Measurements from ENCODE around the gene FKRP. TPM values are rescaled to one million over a fixed set of nuclear protein-coding genes. Genes with fewer than 3 reads are reported as not detected.

FKRP gene
- total and polyA plus RNA-seq, 2 of the 13 experiments (the other 11 are each of a cell fraction or from before 2014, with no cell fraction given), result 7.3 to 9.8 TPM

GRCh38 chr19:46715975-46716671 lies 29.7 kb upstream of the FKRP start (continued):
- no peak for TF ChIP-seq ZBTB4 (CRISPR knock-in tag; IDR thresholded peaks at IDR 0.05; ENCODE audit: borderline replicate concordance)
- TF ChIP-seq ZNF383 (CRISPR knock-in tag; IDR thresholded peaks at IDR 0.05; ENCODE audit: borderline replicate concordance), result 0 out of 2 replicates have a peak, but pooled peaks have one; percentile 30
- TF ChIP-seq HOXA5 (CRISPR knock-in tag; IDR thresholded peaks at IDR 0.05), result no peak
- TF ChIP-seq ZFP41 (CRISPR knock-in tag; IDR thresholded peaks at IDR 0.05; ENCODE audit: borderline replicate concordance), result no peak
- peak; percentile 28; the same call in 1 of the 2 replicates for TF ChIP-seq ZFP91 (CRISPR knock-in tag; IDR thresholded peaks at IDR 0.05; ENCODE audit: borderline replicate concordance)
- no peak for TF ChIP-seq ZNF335 (CRISPR knock-in tag; IDR thresholded peaks at IDR 0.05)
- no peak for TF ChIP-seq ZNF580 (CRISPR knock-in tag; IDR thresholded peaks at IDR 0.05; ENCODE audit: borderline replicate concordance, low read depth)
- TF ChIP-seq ZBTB34 (CRISPR knock-in tag; IDR thresholded peaks at IDR 0.05), result no peak
- no peak for TF ChIP-seq IKZF5 (CRISPR knock-in tag; IDR thresholded peaks at IDR 0.05)
- TF ChIP-seq ZBTB49 (CRISPR knock-in tag; IDR thresholded peaks at IDR 0.05; ENCODE audit: borderline replicate concordance), result no peak
- no peak for TF ChIP-seq SP140L (CRISPR knock-in tag; IDR thresholded peaks at IDR 0.05; ENCODE audit: borderline replicate concordance)
- TF ChIP-seq ZNF639 (CRISPR knock-in tag; conservative IDR thresholded peaks at IDR 0.05), result no peak
- TF ChIP-seq BCL3 (CRISPR knock-in tag; IDR thresholded peaks at IDR 0.05), result 0 out of 2 replicates have a peak, but pooled peaks have one; percentile 14
- TF ChIP-seq BRCA1 (CRISPR knock-in tag; IDR thresholded peaks at IDR 0.05), result no peak
